Mucosa of descending colon (tissue), 3 donors: ENCODE measurements around the gene MORN5. TPM values are rescaled to one million over a fixed set of nuclear protein-coding genes. Genes with fewer than 3 reads are reported as not detected.

ENCODE experiments used
- ATAC-seq: fragments of 200-7000 bp; cut with Tn5 transposase; one replicate; pipeline ENCODE4 v1.9.1; 2020; ENCODE audit warnings: mild to moderate bottlenecking, moderate library complexity
- DNase-seq, 3 donors: peaks; one replicate each; pipeline ENCODE4 v3.0.0-alpha.2; 2020
- H3K36me3 ChIP-seq: fragments of 200-600 bp; one replicate; pipeline ENCODE4 v1.8.0; 2021; ENCODE audit warnings: low read depth, mild to moderate bottlenecking
- H3K4me1 ChIP-seq: fragments of 200-600 bp; one replicate; pipeline ENCODE4 v1.8.0; 2021; ENCODE audit warnings: low read depth, mild to moderate bottlenecking
- H3K4me3 ChIP-seq: fragments of 200-600 bp; one replicate; pipeline ENCODE4 v1.8.0; 2021; ENCODE audit warnings: mild to moderate bottlenecking
- H3K9me3 ChIP-seq: fragments of 200-600 bp; one replicate; pipeline ENCODE4 v1.8.0; 2021; ENCODE audit warnings: mild to moderate bottlenecking
- CTCF ChIP-seq: fragments of 200-600 bp; IDR thresholded peaks from one replicate; pipeline ENCODE4 v1.8.0; 2022; ENCODE audit warnings: antibody characterized with exemption, mild to moderate bottlenecking
- intact Hi-C, 2 donors: fragments of 100-400 bp; cut with DNase I in 1 of 2; cut with micrococcal nuclease in 1 of 2; formaldehyde crosslinking; loops; one replicate each; pipeline versions ENCODE4 v1.11.0 to v1.11.1; 2022; cut with DNase I, micrococcal nuclease
- total RNA-seq, 3 donors: library from RNA; stranded (reverse); fragmentation: NEBNext Ultra II Directional in 2 of 3; extraction: Animal tissue kit (Norgen Biotek cat#: 25700) in 2 of 3; gene quantifications; one replicate each; pipeline versions ENCODE4 v1.2.1 to v1.2.4, GENCODE V29; 2021 to 2023
- donor health status: DM: no; HTN: no; CAD: no; lungs with moderate emphysema.
- donor health status: DM: no; HTN: no; CAD: no.
- donor health status: DM: no; HTN: yes; CAD: no.

The MORN5 gene
- total RNA-seq, 3 donors from 2014 or later, result 1.6 to 21.2 TPM; not detected in 1

GRCh38 chr9:122125509-122126330 lies 34.0 kb upstream of the MORN5 start:
- no peaks in the 10 kb centered on the region for H3K9me3 ChIP-seq
- TF ChIP-seq CTCF, result no peak
- ATAC-seq, result peak; percentile 6
- DNase-seq, result no peak
- no peaks in the 10 kb centered on the region for H3K4me1 ChIP-seq
- no peak overlapping the region for H3K4me3 ChIP-seq
- H3K36me3 ChIP-seq, result no peaks in the 10 kb centered on the region
- intact Hi-C loops, result loop anchor here (1.0 to 10.0 kb wide), 3 partner anchors 225 to 689 kb away; no protein-coding TSS in a partner anchor

- intact Hi-C loops, result loop anchor here in 1 of 2 donors (10.0 kb wide), 1 partner anchor 688 kb away; no protein-coding TSS in a partner anchor
- no peak for DNase-seq
- TF ChIP-seq CTCF, result no peak
- no peak for ATAC-seq
- no peaks in the 10 kb centered on the region for H3K4me1 ChIP-seq
- H3K4me3 ChIP-seq, result no peak overlapping the region
- H3K36me3 ChIP-seq, result no peaks in the 10 kb centered on the region
- H3K9me3 ChIP-seq, result no peaks in the 10 kb centered on the region
Observed at GRCh38 chr9:122126331-122127261, 33.1 kb upstream of the MORN5 start.

GRCh38 chr9:122127396-122127798 lies 32.3 kb upstream of the MORN5 start:
- DNase-seq, result no peak

GRCh38 chr9:122128007-122128968 lies 31.4 kb upstream of the MORN5 start:
- no peak overlapping the region for H3K4me3 ChIP-seq
- DNase-seq, result no peak
- H3K4me1 ChIP-seq, result no peaks in the 10 kb centered on the region
- ATAC-seq, result no peak
- no peaks in the 10 kb centered on the region for H3K36me3 ChIP-seq
- no peaks in the 10 kb centered on the region for H3K9me3 ChIP-seq
- intact Hi-C loops, result loop anchor here in 1 of 2 donors (10.0 kb wide), 1 partner anchor 687 kb away; no protein-coding TSS in a partner anchor
- no peak for TF ChIP-seq CTCF

More at GRCh38 chr9:122127396-122127798, 32.3 kb upstream of the MORN5 start:
- H3K4me1 ChIP-seq, result no peaks in the 10 kb centered on the region
- intact Hi-C loops, result loop anchor here in 1 of 2 donors (10.0 kb wide), 1 partner anchor 687 kb away; no protein-coding TSS in a partner anchor
- H3K36me3 ChIP-seq, result no peaks in the 10 kb centered on the region
- H3K4me3 ChIP-seq, result no peak overlapping the region
- no peak for TF ChIP-seq CTCF
- no peaks in the 10 kb centered on the region for H3K9me3 ChIP-seq
- ATAC-seq, result no peak

- intact Hi-C loops, result loop anchor here in 1 of 2 donors (10.0 kb wide), 1 partner anchor 686 kb away; no protein-coding TSS in a partner anchor
- DNase-seq (no peak), ATAC-seq (no peak)
- no peak overlapping the region for H3K4me3 ChIP-seq
- TF ChIP-seq CTCF, result no peak
- no peaks in the 10 kb centered on the region for H3K9me3 ChIP-seq
- no peaks in the 10 kb centered on the region for H3K36me3 ChIP-seq
- no peaks in the 10 kb centered on the region for H3K4me1 ChIP-seq
Observed at GRCh38 chr9:122128969-122129343, 30.8 kb upstream of the MORN5 start.
